Fibroblast of lung (primary cell): ENCODE data around the gene TENT5A. TPM values are rescaled to one million over a fixed set of nuclear protein-coding genes. Genes with fewer than 3 reads are reported as not detected.

Experiments used
- DNase-seq, 2 donors: peaks; one replicate each; pipeline versions ENCODE4 v3.0.0 to v3.0.0-alpha.2; 2010; ENCODE audit warnings: low read depth in 2 of 2
- H2AFZ ChIP-seq: 2 replicates; pipeline ENCODE4 v1.5.1; 2012; ENCODE audit warnings: low read length, control low read depth, inconsistent platforms
- H3K27ac ChIP-seq: 2 replicates; pipeline ENCODE4 v1.5.1; 2011; ENCODE audit warnings: low read length, control low read depth; ENCODE audit not compliant: insufficient read depth
- H3K27me3 ChIP-seq: 2 replicates; pipeline ENCODE4 v1.5.1; 2011; ENCODE audit warnings: mild to moderate bottlenecking, low read length; ENCODE audit not compliant: control insufficient read depth, insufficient read depth
- H3K36me3 ChIP-seq: 2 replicates; pipeline ENCODE4 v1.5.1; 2011; ENCODE audit warnings: low read length; ENCODE audit not compliant: control insufficient read depth, insufficient read depth
- H3K4me1 ChIP-seq: 2 replicates; pipeline ENCODE4 v1.5.1; 2011; ENCODE audit warnings: low read length; ENCODE audit not compliant: control insufficient read depth, insufficient read depth; ENCODE audit errors: extremely low read depth
- H3K4me2 ChIP-seq: 2 replicates; pipeline ENCODE4 v1.5.1; 2011; ENCODE audit warnings: low read length, control low read depth; ENCODE audit not compliant: insufficient read depth; ENCODE audit errors: extremely low read depth
- H3K4me3 ChIP-seq, 4 experiments: fragments of 200-600 bp in 1 of 4; sonication (generic) in 1 of 4; replicated peaks in 1 of 4; 2 replicates each; pipeline ENCODE4 v1.5.1; 2011 to 2016; ENCODE audit warnings: low read length in 4 of 4, low read depth in 3 of 4, mild to moderate bottlenecking in 3 of 4, control low read depth in 2 of 4, inconsistent platforms in 1 of 4, mixed read lengths in 1 of 4; ENCODE audit not compliant: insufficient read depth in 1 of 4; ENCODE audit errors: control extremely low read depth in 1 of 4
- H3K79me2 ChIP-seq: 2 replicates; pipeline ENCODE4 v1.5.1; 2012; ENCODE audit warnings: mild to moderate bottlenecking, low read length, inconsistent platforms; ENCODE audit not compliant: control insufficient read depth, insufficient read depth
- H3K9ac ChIP-seq: 2 replicates; pipeline ENCODE4 v1.5.1; 2011; ENCODE audit warnings: mild to moderate bottlenecking, low read length, control low read depth; ENCODE audit not compliant: insufficient read depth
- H3K9me3 ChIP-seq: 2 replicates; pipeline ENCODE4 v1.5.1; 2012; ENCODE audit warnings: low read depth, low read length; ENCODE audit not compliant: control insufficient read depth, insufficient read depth
- H4K20me1 ChIP-seq: 2 replicates; pipeline ENCODE4 v1.5.1; 2011; ENCODE audit warnings: low read length; ENCODE audit not compliant: control insufficient read depth, insufficient read depth; ENCODE audit errors: extremely low read depth
- CTCF ChIP-seq, 2 donors: IDR thresholded peaks in 1 of 2; conservative IDR thresholded peaks in 1 of 2; 1 replicate in 1 of 2; 2 replicates in 1 of 2; pipeline ENCODE4 v1.5.1; 2011 to 2012; ENCODE audit warnings: low read length in 2 of 2, control low read depth in 1 of 2, inconsistent platforms in 1 of 2, low read depth in 1 of 2, mild to moderate bottlenecking in 1 of 2
- EZH2 ChIP-seq: IDR thresholded peaks from 2 replicates; pipeline ENCODE4 v1.5.1; 2012; ENCODE audit warnings: low read length, control low read depth, mild to moderate bottlenecking; ENCODE audit errors: missing control alignments
- polyA plus RNA-seq, 2 donors: library from polyadenylated mRNA; depleted of rRNA in 1 of 2; stranded (reverse) in 1 of 2; unstranded in 1 of 2; fragments of >200 nt; gene quantifications; 2 replicates each; pipeline ENCODE4 v1.2.1, GENCODE V29; 2011 to 2012; ENCODE audit warnings: missing spikeins in 1 of 2
- total RNA-seq: library from RNA; depleted of rRNA; stranded (reverse); fragments of >200 nt; gene quantifications from 2 replicates; pipeline ENCODE4 v1.2.1, GENCODE V29; 2014

Gene TENT5A
- total and polyA plus RNA-seq, 2 donors (not counting 1 experiment from before 2014, with no cell fraction given), result 8.3 to 24.6 TPM

- Histone ChIP-seq H3K79me2 (no peaks in the 10 kb centered on the region), H3K9me3 (no peaks in the 10 kb centered on the region), H3K27me3 (no peaks in the 10 kb centered on the region), H3K4me2 (no peak overlapping the region), H3K27ac (no peak overlapping the region), H2AFZ (no peak overlapping the region), H4K20me1 (no peaks in the 10 kb centered on the region), H3K9ac (no peak overlapping the region), H3K4me3 (no peak overlapping the region), H3K4me1 (no peaks in the 10 kb centered on the region), H3K36me3 (no peaks in the 10 kb centered on the region)
- DNase-seq, result no peak
- TF ChIP-seq CTCF (conservative IDR thresholded peaks at IDR 0.05 in 1 of 2, IDR thresholded peaks at IDR 0.05 in 1 of 2; ENCODE audit: low read depth in 1 of 2, low read length in 2 of 2) (no peak), EZH2 (no peak)
These were observed 36.3 kb upstream of the TENT5A start for GRCh38 chr6:81788748-81789147.

DNA sequence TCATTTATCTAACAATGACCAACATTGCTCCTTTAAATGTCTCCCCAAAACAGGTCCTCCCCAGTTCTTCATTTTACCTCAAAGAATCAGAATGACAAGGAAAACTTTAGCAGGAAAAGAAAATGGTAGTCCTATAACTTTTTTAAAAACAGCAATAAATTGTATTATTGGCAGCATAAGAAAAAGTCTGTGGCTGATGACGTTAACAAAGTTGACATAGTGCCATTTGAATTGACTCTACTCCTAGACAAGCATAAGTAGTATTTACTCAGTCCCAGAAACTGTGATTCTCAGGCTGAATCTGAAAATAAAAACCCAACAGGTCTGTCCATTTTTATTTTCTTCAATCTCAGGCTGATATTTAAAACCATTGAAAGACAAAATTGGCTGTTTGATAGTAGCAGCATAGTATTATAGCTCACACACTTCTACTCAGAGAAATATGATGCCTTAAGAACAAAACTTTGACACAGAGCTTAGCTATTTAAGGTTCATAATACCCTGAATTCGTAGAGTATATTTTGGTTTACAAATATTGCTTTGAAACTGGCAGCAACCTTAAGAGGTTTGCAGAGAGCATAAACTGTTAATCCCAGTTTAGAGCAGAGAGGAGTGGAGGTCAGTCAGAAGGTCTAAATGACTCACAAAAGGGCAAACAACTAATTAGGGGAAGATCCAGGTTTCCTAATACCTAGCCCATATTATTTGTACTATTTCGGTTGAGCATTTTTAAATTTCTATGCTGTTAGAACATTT lies 35.0 kb upstream of the TENT5A start:
- Histone ChIP-seq H3K27me3 (no peaks in the 10 kb centered on the region), H2AFZ (peak overlapping the region; percentile 13)

DNA sequence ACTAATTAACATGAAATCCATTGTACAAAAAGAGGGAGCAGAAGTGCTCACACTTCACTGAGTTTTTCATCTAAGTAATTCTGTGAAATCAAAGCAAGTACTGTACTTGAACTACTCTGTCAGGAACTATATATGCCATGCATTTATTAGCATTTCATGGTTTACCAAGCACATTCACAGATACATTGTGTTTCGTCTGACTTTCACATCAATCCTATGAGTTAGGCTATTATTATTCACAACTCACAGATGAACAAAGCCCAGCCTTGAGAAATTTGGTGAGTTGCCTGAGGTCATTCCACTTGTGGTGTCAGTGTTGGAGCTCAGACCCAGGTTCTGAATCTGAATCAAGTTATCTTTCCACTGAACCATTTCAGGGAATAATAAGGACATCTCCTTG lies 33.7 kb upstream of the TENT5A start:
- TF ChIP-seq EZH2 (no peak), CTCF (conservative IDR thresholded peaks at IDR 0.05 in 1 of 2, IDR thresholded peaks at IDR 0.05 in 1 of 2; ENCODE audit: low read depth in 1 of 2, low read length in 2 of 2) (no peak)
- peak in 1 of 2 donors; percentile 20 for DNase-seq

More for the DNA sequence above, 35.0 kb upstream of the TENT5A start:
- peak; percentile 66 to 69 for DNase-seq
- H3K27ac ChIP-seq, result no peak overlapping the region
- TF ChIP-seq CTCF (conservative IDR thresholded peaks at IDR 0.05 in 1 of 2, IDR thresholded peaks at IDR 0.05 in 1 of 2; ENCODE audit: low read depth in 1 of 2, low read length in 2 of 2) (no peak), EZH2 (no peak)
- no peaks in the 10 kb centered on the region for H3K4me1 ChIP-seq
- H3K79me2 ChIP-seq, result no peaks in the 10 kb centered on the region
- no peaks in the 10 kb centered on the region for H3K36me3 ChIP-seq
- H3K9ac ChIP-seq, result no peak overlapping the region
- H3K9me3 ChIP-seq, result no peaks in the 10 kb centered on the region
- peak overlapping the region in 1 of 4 experiments; percentile 9 for H3K4me3 ChIP-seq
- peak overlapping the region; percentile 56 for H3K4me2 ChIP-seq
- no peaks in the 10 kb centered on the region for H4K20me1 ChIP-seq

More for the DNA sequence above, 33.7 kb upstream of the TENT5A start:
- Histone ChIP-seq H3K27me3 (no peaks in the 10 kb centered on the region), H3K4me2 (no peak overlapping the region), H3K4me3 (no peak overlapping the region), H2AFZ (no peak overlapping the region), H3K4me1 (no peaks in the 10 kb centered on the region), H3K79me2 (no peaks in the 10 kb centered on the region), H4K20me1 (no peaks in the 10 kb centered on the region), H3K9me3 (no peaks in the 10 kb centered on the region), H3K36me3 (no peaks in the 10 kb centered on the region), H3K27ac (no peak overlapping the region), H3K9ac (no peak overlapping the region)
